ENCODE data around the gene CEACAM4.

Gene CEACAM4

GRCh38 chr19:41617941-41618730 is 8.7 kb downstream of the CEACAM4 start:
- Histone ChIP-seq H3K9ac (ENCODE audit: insufficient read length, low read depth) (no peak overlapping the region), H3K4me3 (ENCODE audit: insufficient read length, low read depth) (no peak overlapping the region), H3K9me3 (ENCODE audit: insufficient read depth, low read length) (no peaks in the 10 kb centered on the region), H3K36me3 (ENCODE audit: insufficient read depth, insufficient read length, low read length) (no peaks in the 10 kb centered on the region), H3K27me3 (ENCODE audit: insufficient read depth, insufficient read length) (peaks cover 94% of the 10 kb centered on the region), H3K4me1 (ENCODE audit: insufficient read depth, insufficient read length) (no peaks in the 10 kb centered on the region)
- no peak for DNase-seq (ENCODE audit: low read depth, low spot score)
- no peak for TF ChIP-seq SUZ12 (IDR thresholded peaks at IDR 0.05; ENCODE audit: extremely low read depth, insufficient read depth, insufficient read length)
- TF ChIP-seq YY1 (IDR thresholded peaks at IDR 0.05; ENCODE audit: insufficient read depth, insufficient read length), result no peak
- TF ChIP-seq ZNF274 (IDR thresholded peaks at IDR 0.05; ENCODE audit: low read depth, low read length), result no peak

DNA sequence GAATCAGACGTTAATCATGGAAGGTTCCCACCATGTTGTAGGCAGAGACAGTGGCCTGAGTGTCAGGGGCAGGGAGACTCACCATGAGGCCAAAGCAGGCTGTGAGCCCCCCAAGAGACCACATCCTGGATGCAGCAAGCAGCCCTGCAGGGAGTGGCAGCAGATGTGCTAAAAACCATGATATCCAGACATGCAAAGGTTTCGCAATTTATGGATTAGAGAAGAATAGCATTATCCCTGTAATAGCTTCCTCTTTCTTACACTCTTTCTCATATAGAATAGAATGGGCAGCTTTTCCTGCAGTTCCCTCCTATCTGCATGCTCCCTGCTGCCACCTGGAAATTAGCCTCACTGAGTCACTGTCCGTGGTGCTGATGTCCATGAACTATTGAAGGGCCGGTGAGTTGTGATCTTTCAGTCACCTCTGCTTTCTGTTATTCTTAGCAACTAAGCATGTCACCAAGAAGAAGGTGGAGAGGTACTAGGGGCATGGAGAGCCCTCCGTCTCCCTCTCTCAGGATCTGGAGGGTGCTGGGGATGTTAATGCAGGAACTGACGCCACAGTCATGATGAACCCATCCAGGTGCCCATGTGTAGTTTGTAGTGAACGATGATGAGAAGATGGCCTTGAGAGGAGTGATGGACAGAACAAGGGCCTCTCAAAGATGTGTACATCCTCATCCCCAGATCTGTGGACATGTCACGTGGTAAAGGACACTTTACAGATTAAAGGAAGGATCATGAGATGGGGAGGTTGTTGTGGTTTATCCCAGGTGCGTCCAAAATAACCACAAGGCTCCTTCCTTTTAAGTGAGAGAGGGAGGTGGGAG is 9.9 kb downstream of the CEACAM4 start:
- H3K9me3 ChIP-seq (ENCODE audit: insufficient read depth, low read length), result no peaks in the 10 kb centered on the region
- no peak overlapping the region for H3K4me3 ChIP-seq (ENCODE audit: insufficient read length, low read depth)
- no peak overlapping the region for H3K9ac ChIP-seq (ENCODE audit: insufficient read length, low read depth)
- H3K4me1 ChIP-seq (ENCODE audit: insufficient read depth, insufficient read length), result no peaks in the 10 kb centered on the region
- no peak for TF ChIP-seq YY1 (IDR thresholded peaks at IDR 0.05; ENCODE audit: insufficient read depth, insufficient read length)
- peak; percentile 3 for DNase-seq (ENCODE audit: low read depth, low spot score)
- no peaks in the 10 kb centered on the region for H3K36me3 ChIP-seq (ENCODE audit: insufficient read depth, insufficient read length, low read length)
- peaks cover 93% of the 10 kb centered on the region for H3K27me3 ChIP-seq (ENCODE audit: insufficient read depth, insufficient read length)

GRCh38 chr19:41615207-41615606 is 11.7 kb downstream of the CEACAM4 start:
- Histone ChIP-seq H3K36me3 (ENCODE audit: insufficient read depth, insufficient read length, low read length) (no peaks in the 10 kb centered on the region), H3K4me3 (ENCODE audit: insufficient read length, low read depth) (no peak overlapping the region), H3K9ac (ENCODE audit: insufficient read length, low read depth) (no peak overlapping the region), H3K4me1 (ENCODE audit: insufficient read depth, insufficient read length) (no peaks in the 10 kb centered on the region), H3K27me3 (ENCODE audit: insufficient read depth, insufficient read length) (peaks cover 91% of the 10 kb centered on the region), H3K9me3 (ENCODE audit: insufficient read depth, low read length) (no peaks in the 10 kb centered on the region)
- TF ChIP-seq YY1 (IDR thresholded peaks at IDR 0.05; ENCODE audit: insufficient read depth, insufficient read length) (no peak), ZNF274 (IDR thresholded peaks at IDR 0.05; ENCODE audit: low read depth, low read length) (no peak), SUZ12 (IDR thresholded peaks at IDR 0.05; ENCODE audit: extremely low read depth, insufficient read depth, insufficient read length) (no peak)
- no peak for DNase-seq (ENCODE audit: low read depth, low spot score)

- Histone ChIP-seq H3K9ac (ENCODE audit: insufficient read length, low read depth) (no peak overlapping the region), H3K27me3 (ENCODE audit: insufficient read depth, insufficient read length) (peaks cover 93% of the 10 kb centered on the region), H3K4me3 (ENCODE audit: insufficient read length, low read depth) (no peak overlapping the region), H3K4me1 (ENCODE audit: insufficient read depth, insufficient read length) (no peaks in the 10 kb centered on the region), H3K36me3 (ENCODE audit: insufficient read depth, insufficient read length, low read length) (no peaks in the 10 kb centered on the region), H3K9me3 (ENCODE audit: insufficient read depth, low read length) (no peaks in the 10 kb centered on the region)
- TF ChIP-seq ZNF274 (IDR thresholded peaks at IDR 0.05; ENCODE audit: low read depth, low read length) (no peak), SUZ12 (IDR thresholded peaks at IDR 0.05; ENCODE audit: extremely low read depth, insufficient read depth, insufficient read length) (no peak), YY1 (IDR thresholded peaks at IDR 0.05; ENCODE audit: insufficient read depth, insufficient read length) (no peak)
- DNase-seq (ENCODE audit: low read depth, low spot score), result no peak
Observed at GRCh38 chr19:41612483-41612882, 14.4 kb downstream of the CEACAM4 start.

GRCh38 chr19:41610789-41611188 is 16.1 kb downstream of the CEACAM4 start:
- Histone ChIP-seq H3K4me1 (ENCODE audit: insufficient read depth, insufficient read length) (no peaks in the 10 kb centered on the region), H3K4me3 (ENCODE audit: insufficient read length, low read depth) (no peak overlapping the region), H3K9ac (ENCODE audit: insufficient read length, low read depth) (no peak overlapping the region), H3K9me3 (ENCODE audit: insufficient read depth, low read length) (no peaks in the 10 kb centered on the region), H3K27me3 (ENCODE audit: insufficient read depth, insufficient read length) (peaks cover 95% of the 10 kb centered on the region), H3K36me3 (ENCODE audit: insufficient read depth, insufficient read length, low read length) (no peaks in the 10 kb centered on the region)
- no peak for TF ChIP-seq YY1 (IDR thresholded peaks at IDR 0.05; ENCODE audit: insufficient read depth, insufficient read length)
- no peak for TF ChIP-seq SUZ12 (IDR thresholded peaks at IDR 0.05; ENCODE audit: extremely low read depth, insufficient read depth, insufficient read length)
- no peak for TF ChIP-seq ZNF274 (IDR thresholded peaks at IDR 0.05; ENCODE audit: low read depth, low read length)
- DNase-seq (ENCODE audit: low read depth, low spot score), result no peak

GRCh38 chr19:41607668-41608067 is 19.2 kb downstream of the CEACAM4 start:
- no peak for TF ChIP-seq ZNF274 (IDR thresholded peaks at IDR 0.05; ENCODE audit: low read depth, low read length)
- TF ChIP-seq YY1 (IDR thresholded peaks at IDR 0.05; ENCODE audit: insufficient read depth, insufficient read length), result no peak
- no peak for TF ChIP-seq SUZ12 (IDR thresholded peaks at IDR 0.05; ENCODE audit: extremely low read depth, insufficient read depth, insufficient read length)
- no peak overlapping the region for H3K4me3 ChIP-seq (ENCODE audit: insufficient read length, low read depth)
- no peaks in the 10 kb centered on the region for H3K4me1 ChIP-seq (ENCODE audit: insufficient read depth, insufficient read length)
- H3K9me3 ChIP-seq (ENCODE audit: insufficient read depth, low read length), result no peaks in the 10 kb centered on the region
- no peaks in the 10 kb centered on the region for H3K36me3 ChIP-seq (ENCODE audit: insufficient read depth, insufficient read length, low read length)
- peaks cover 97% of the 10 kb centered on the region for H3K27me3 ChIP-seq (ENCODE audit: insufficient read depth, insufficient read length)
- H3K9ac ChIP-seq (ENCODE audit: insufficient read length, low read depth), result no peak overlapping the region
- DNase-seq (ENCODE audit: low read depth, low spot score), result no peak

GRCh38 chr19:41606215-41606837 is 20.5 kb downstream of the CEACAM4 start:
- no peak for TF ChIP-seq SUZ12 (IDR thresholded peaks at IDR 0.05; ENCODE audit: extremely low read depth, insufficient read depth, insufficient read length)
- no peak for TF ChIP-seq YY1 (IDR thresholded peaks at IDR 0.05; ENCODE audit: insufficient read depth, insufficient read length)
- TF ChIP-seq ZNF274 (IDR thresholded peaks at IDR 0.05; ENCODE audit: low read depth, low read length), result no peak
- peaks cover 100% of the 10 kb centered on the region for H3K27me3 ChIP-seq (ENCODE audit: insufficient read depth, insufficient read length)
- DNase-seq (ENCODE audit: low read depth, low spot score), result no peak

More at GRCh38 chr19:41606215-41606837, 20.5 kb downstream of the CEACAM4 start:
- no peaks in the 10 kb centered on the region for H3K4me1 ChIP-seq (ENCODE audit: insufficient read depth, insufficient read length)
- H3K4me3 ChIP-seq (ENCODE audit: insufficient read length, low read depth), result no peak overlapping the region
- H3K9me3 ChIP-seq (ENCODE audit: insufficient read depth, low read length), result no peaks in the 10 kb centered on the region
- no peaks in the 10 kb centered on the region for H3K36me3 ChIP-seq (ENCODE audit: insufficient read depth, insufficient read length, low read length)
- no peak overlapping the region for H3K9ac ChIP-seq (ENCODE audit: insufficient read length, low read depth)
